ENCODE results near the gene UXS1.
A peak's percentile ranks its signal among the peaks of the same experiment; 100 is the strongest.

Gene UXS1

GRCh38 chr2:106197878-106198277, 3.8 kb upstream of the UXS1 start:
- no peak for TF ChIP-seq CSDC2 (CRISPR knock-in tag; IDR thresholded peaks at IDR 0.05)
- no peak for TF ChIP-seq TCF4 (CRISPR knock-in tag; IDR thresholded peaks at IDR 0.05; ENCODE audit: borderline replicate concordance)
- no peak for TF ChIP-seq ZC3H10 (CRISPR knock-in tag; IDR thresholded peaks at IDR 0.05)
- TF ChIP-seq ZFP30 (CRISPR knock-in tag; IDR thresholded peaks at IDR 0.05) = no peak
- TF ChIP-seq ISL1 (CRISPR knock-in tag; IDR thresholded peaks at IDR 0.05) = peak; percentile 52; the same call in 1 of the 2 replicates
- ATAC-seq = peak; percentile 43

DNA sequence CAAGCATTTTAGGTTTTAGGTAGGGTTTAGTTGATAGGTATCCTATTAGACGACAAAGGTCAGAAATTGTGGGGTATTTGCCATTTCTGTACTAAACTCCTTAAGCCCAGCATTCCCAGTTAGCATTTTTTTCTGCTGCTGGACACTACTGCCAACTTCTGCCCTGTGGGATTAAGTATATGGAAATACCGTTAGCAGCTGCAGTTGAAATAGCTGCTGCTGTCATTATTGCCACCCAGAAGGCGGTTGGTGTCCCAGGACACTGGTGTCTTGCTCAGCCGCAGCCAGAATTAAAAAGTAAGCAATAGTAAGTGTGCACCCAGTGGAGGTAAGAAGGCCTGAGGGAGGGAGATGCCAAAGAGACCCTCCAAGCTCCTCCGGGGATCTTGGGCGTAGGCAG, 1.9 kb upstream of the UXS1 start:
- TF ChIP-seq PATZ1 (CRISPR knock-in tag; IDR thresholded peaks at IDR 0.05; ENCODE audit: borderline replicate concordance) = no peak
- no peak for TF ChIP-seq ESRRG (CRISPR knock-in tag; IDR thresholded peaks at IDR 0.05)
- no peak for TF ChIP-seq TOX (CRISPR knock-in tag; IDR thresholded peaks at IDR 0.05; ENCODE audit: borderline replicate concordance)
- TF ChIP-seq ZNF8 (CRISPR knock-in tag; IDR thresholded peaks at IDR 0.05) = no peak
- no peak for TF ChIP-seq RARB (CRISPR knock-in tag; IDR thresholded peaks at IDR 0.05)
- no peak for TF ChIP-seq ARNTL (CRISPR knock-in tag; IDR thresholded peaks at IDR 0.05; ENCODE audit: borderline replicate concordance, low read depth)
- TF ChIP-seq SNAI2 (CRISPR knock-in tag; IDR thresholded peaks at IDR 0.05) = no peak
- TF ChIP-seq BACH2 (CRISPR knock-in tag; IDR thresholded peaks at IDR 0.05; ENCODE audit: borderline replicate concordance) = no peak
- TF ChIP-seq TCF4 (CRISPR knock-in tag; IDR thresholded peaks at IDR 0.05; ENCODE audit: borderline replicate concordance) = no peak
- TF ChIP-seq, protein P1, sequence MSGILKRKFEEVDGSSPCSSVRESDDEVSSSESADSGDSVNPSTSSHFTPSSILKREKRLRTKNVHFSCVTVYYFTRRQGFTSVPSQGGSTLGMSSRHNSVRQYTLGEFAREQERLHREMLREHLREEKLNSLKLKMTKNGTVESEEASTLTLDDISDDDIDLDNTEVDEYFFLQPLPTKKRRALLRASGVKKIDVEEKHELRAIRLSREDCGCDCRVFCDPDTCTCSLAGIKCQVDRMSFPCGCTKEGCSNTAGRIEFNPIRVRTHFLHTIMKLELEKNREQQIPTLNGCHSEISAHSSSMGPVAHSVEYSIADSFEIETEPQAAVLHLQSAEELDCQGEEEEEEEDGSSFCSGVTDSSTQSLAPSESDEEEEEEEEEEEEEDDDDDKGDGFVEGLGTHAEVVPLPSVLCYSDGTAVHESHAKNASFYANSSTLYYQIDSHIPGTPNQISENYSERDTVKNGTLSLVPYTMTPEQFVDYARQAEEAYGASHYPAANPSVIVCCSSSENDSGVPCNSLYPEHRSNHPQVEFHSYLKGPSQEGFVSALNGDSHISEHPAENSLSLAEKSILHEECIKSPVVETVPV (CRISPR knock-in tag; IDR thresholded peaks at IDR 0.05) = no peak
- ATAC-seq = no peak

DNA sequence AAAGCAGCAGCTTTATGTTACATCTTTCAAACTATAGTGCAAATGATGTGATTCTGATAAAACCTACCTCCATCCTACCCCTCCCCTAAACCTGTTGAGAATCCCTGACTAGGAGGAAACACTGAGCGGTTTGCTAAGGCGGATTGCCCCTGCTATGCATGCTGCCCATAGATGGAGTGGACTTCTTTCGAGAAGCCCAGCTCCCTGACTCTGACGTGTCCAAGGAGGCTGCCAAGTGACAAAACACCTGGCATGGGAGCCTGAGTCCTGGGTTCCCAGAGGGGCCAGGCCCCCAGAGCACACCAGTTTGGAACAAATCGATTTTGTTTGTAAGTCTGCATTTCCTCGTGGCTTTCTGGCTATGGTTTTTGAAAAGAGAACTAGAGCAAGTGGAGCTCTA, 1.4 kb upstream of the UXS1 start:
- no peak for TF ChIP-seq PPARA (CRISPR knock-in tag; IDR thresholded peaks at IDR 0.05; ENCODE audit: borderline replicate concordance)
- TF ChIP-seq ZFP3 (CRISPR knock-in tag; IDR thresholded peaks at IDR 0.05) = no peak
- no peak for TF ChIP-seq ZFP30 (CRISPR knock-in tag; IDR thresholded peaks at IDR 0.05)
- TF ChIP-seq, protein P2, sequence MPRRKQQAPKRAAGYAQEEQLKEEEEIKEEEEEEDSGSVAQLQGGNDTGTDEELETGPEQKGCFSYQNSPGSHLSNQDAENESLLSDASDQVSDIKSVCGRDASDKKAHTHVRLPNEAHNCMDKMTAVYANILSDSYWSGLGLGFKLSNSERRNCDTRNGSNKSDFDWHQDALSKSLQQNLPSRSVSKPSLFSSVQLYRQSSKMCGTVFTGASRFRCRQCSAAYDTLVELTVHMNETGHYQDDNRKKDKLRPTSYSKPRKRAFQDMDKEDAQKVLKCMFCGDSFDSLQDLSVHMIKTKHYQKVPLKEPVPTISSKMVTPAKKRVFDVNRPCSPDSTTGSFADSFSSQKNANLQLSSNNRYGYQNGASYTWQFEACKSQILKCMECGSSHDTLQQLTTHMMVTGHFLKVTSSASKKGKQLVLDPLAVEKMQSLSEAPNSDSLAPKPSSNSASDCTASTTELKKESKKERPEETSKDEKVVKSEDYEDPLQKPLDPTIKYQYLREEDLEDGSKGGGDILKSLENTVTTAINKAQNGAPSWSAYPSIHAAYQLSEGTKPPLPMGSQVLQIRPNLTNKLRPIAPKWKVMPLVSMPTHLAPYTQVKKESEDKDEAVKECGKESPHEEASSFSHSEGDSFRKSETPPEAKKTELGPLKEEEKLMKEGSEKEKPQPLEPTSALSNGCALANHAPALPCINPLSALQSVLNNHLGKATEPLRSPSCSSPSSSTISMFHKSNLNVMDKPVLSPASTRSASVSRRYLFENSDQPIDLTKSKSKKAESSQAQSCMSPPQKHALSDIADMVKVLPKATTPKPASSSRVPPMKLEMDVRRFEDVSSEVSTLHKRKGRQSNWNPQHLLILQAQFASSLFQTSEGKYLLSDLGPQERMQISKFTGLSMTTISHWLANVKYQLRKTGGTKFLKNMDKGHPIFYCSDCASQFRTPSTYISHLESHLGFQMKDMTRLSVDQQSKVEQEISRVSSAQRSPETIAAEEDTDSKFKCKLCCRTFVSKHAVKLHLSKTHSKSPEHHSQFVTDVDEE (CRISPR knock-in tag; IDR thresholded peaks at IDR 0.05) = no peak
- no peak for ATAC-seq

GRCh38 chr2:106193690-106193976, 468 bp downstream of the UXS1 start:
- TF ChIP-seq ISL1 (CRISPR knock-in tag; IDR thresholded peaks at IDR 0.05) = no peak
- no peak for TF ChIP-seq TCF4 (CRISPR knock-in tag; IDR thresholded peaks at IDR 0.05; ENCODE audit: borderline replicate concordance)
- no peak for TF ChIP-seq PPARA (CRISPR knock-in tag; IDR thresholded peaks at IDR 0.05; ENCODE audit: borderline replicate concordance)
- no peak for TF ChIP-seq ZFP3 (CRISPR knock-in tag; IDR thresholded peaks at IDR 0.05)
- no peak for TF ChIP-seq ZFP30 (CRISPR knock-in tag; IDR thresholded peaks at IDR 0.05)
- no peak for TF ChIP-seq ESRRG (CRISPR knock-in tag; IDR thresholded peaks at IDR 0.05)
- no peak; the same call in 1 of the 3 replicates for ATAC-seq

- peak; percentile 70 for ATAC-seq
- TF ChIP-seq ZNF8 (CRISPR knock-in tag; IDR thresholded peaks at IDR 0.05) = no peak
- no peak for TF ChIP-seq CSDC2 (CRISPR knock-in tag; IDR thresholded peaks at IDR 0.05)
- TF ChIP-seq ZNF70 (CRISPR knock-in tag; IDR thresholded peaks at IDR 0.05) = no peak
- TF ChIP-seq, protein P2 (CRISPR knock-in tag; IDR thresholded peaks at IDR 0.05) = no peak
- no peak for TF ChIP-seq ARNTL (CRISPR knock-in tag; IDR thresholded peaks at IDR 0.05; ENCODE audit: borderline replicate concordance, low read depth)
- no peak for TF ChIP-seq TCF4 (CRISPR knock-in tag; IDR thresholded peaks at IDR 0.05; ENCODE audit: borderline replicate concordance)
- TF ChIP-seq PPARA (CRISPR knock-in tag; IDR thresholded peaks at IDR 0.05; ENCODE audit: borderline replicate concordance) = no peak
- no peak for TF ChIP-seq BACH2 (CRISPR knock-in tag; IDR thresholded peaks at IDR 0.05; ENCODE audit: borderline replicate concordance)
- TF ChIP-seq PATZ1 (CRISPR knock-in tag; IDR thresholded peaks at IDR 0.05; ENCODE audit: borderline replicate concordance) = no peak
- TF ChIP-seq GLIS3 (CRISPR knock-in tag; IDR thresholded peaks at IDR 0.05) = no peak
- no peak for TF ChIP-seq TOX (CRISPR knock-in tag; IDR thresholded peaks at IDR 0.05; ENCODE audit: borderline replicate concordance)
Measured at GRCh38 chr2:106192752-106193689, 1.1 kb downstream of the UXS1 start.

All from SK-N-SH treated with all-trans-retinoic acid at 6 μM for 48 hours (cell line).